ENCODE results near the gene HERC4. TPM values are rescaled to one million over a fixed set of nuclear protein-coding genes. Genes with fewer than 3 reads are reported as not detected.

The HERC4 gene
- total RNA-seq, 2 donors from 2014 or later = 53.8 to 60.1 TPM

GRCh38 chr10:68103261-68103878 is 28.3 kb upstream of the HERC4 start:
- H3K27me3 Mint-ChIP-seq (ENCODE audit: insufficient read depth) = no peaks in the 10 kb centered on the region
- no peaks in the 10 kb centered on the region for H3K27me3 ChIP-seq (ENCODE audit: control insufficient read depth, insufficient read depth, low read length, poor library complexity, severe bottlenecking)
- no peak overlapping the region for H3K9ac ChIP-seq (ENCODE audit: extremely low read depth, low read length, poor library complexity, severe bottlenecking)
- H3K4me3 ChIP-seq (ENCODE audit: low read length) = no peak overlapping the region
- no peak overlapping the region for H3K27ac ChIP-seq (ENCODE audit: low read depth, low read length)
- TF ChIP-seq, protein P1, sequence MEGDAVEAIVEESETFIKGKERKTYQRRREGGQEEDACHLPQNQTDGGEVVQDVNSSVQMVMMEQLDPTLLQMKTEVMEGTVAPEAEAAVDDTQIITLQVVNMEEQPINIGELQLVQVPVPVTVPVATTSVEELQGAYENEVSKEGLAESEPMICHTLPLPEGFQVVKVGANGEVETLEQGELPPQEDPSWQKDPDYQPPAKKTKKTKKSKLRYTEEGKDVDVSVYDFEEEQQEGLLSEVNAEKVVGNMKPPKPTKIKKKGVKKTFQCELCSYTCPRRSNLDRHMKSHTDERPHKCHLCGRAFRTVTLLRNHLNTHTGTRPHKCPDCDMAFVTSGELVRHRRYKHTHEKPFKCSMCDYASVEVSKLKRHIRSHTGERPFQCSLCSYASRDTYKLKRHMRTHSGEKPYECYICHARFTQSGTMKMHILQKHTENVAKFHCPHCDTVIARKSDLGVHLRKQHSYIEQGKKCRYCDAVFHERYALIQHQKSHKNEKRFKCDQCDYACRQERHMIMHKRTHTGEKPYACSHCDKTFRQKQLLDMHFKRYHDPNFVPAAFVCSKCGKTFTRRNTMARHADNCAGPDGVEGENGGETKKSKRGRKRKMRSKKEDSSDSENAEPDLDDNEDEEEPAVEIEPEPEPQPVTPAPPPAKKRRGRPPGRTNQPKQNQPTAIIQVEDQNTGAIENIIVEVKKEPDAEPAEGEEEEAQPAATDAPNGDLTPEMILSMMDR (conservative IDR thresholded peaks at IDR 0.05) = no peak
- WGBS, 2 experiments (ENCODE audit: insufficient coverage in 1 of 2, insufficient read length in 1 of 2) = 91 to 92% methylated on average over 4 of the region's 4 CpGs
- no peak overlapping the region for H3K4me3 Mint-ChIP-seq
- no peaks in the 10 kb centered on the region for H3K9me3 ChIP-seq (ENCODE audit: control insufficient read depth, low read length)
- H3K9me3 Mint-ChIP-seq = no peaks in the 10 kb centered on the region
- DNase-seq = no peak
- H3K36me3 ChIP-seq (ENCODE audit: control insufficient read depth, insufficient read depth, low read length) = no peaks in the 10 kb centered on the region
- no peak overlapping the region for H3K27ac Mint-ChIP-seq
- H3K4me1 Mint-ChIP-seq = peaks cover 3% of the 10 kb centered on the region
- H3K4me1 ChIP-seq (ENCODE audit: control insufficient read depth, insufficient read depth, low read length) = no peaks in the 10 kb centered on the region
- H3K36me3 Mint-ChIP-seq (ENCODE audit: low read depth) = no peaks in the 10 kb centered on the region

GRCh38 chr10:68101066-68101465 is 26.0 kb upstream of the HERC4 start:
- H3K4me1 ChIP-seq (ENCODE audit: control insufficient read depth, insufficient read depth, low read length) = no peaks in the 10 kb centered on the region
- 84 to 86% methylated on average over 1 to 2 of the region's 2 CpGs for WGBS, 2 experiments (ENCODE audit: insufficient coverage in 1 of 2, insufficient read length in 1 of 2)
- no peak overlapping the region for H3K9ac ChIP-seq (ENCODE audit: extremely low read depth, low read length, poor library complexity, severe bottlenecking)
- H3K36me3 ChIP-seq (ENCODE audit: control insufficient read depth, insufficient read depth, low read length) = no peaks in the 10 kb centered on the region
- H3K27me3 ChIP-seq (ENCODE audit: control insufficient read depth, insufficient read depth, low read length, poor library complexity, severe bottlenecking) = no peaks in the 10 kb centered on the region
- no peak overlapping the region for H3K4me3 Mint-ChIP-seq
- TF ChIP-seq, protein P1 (conservative IDR thresholded peaks at IDR 0.05) = no peak
- H3K27ac ChIP-seq (ENCODE audit: low read depth, low read length) = no peak overlapping the region
- DNase-seq = no peak
- H3K4me3 ChIP-seq (ENCODE audit: low read length) = no peak overlapping the region
- H3K27ac Mint-ChIP-seq = no peak overlapping the region
- H3K9me3 Mint-ChIP-seq = no peaks in the 10 kb centered on the region
- no peaks in the 10 kb centered on the region for H3K27me3 Mint-ChIP-seq (ENCODE audit: insufficient read depth)
- peaks cover 3% of the 10 kb centered on the region for H3K4me1 Mint-ChIP-seq
- no peaks in the 10 kb centered on the region for H3K9me3 ChIP-seq (ENCODE audit: control insufficient read depth, low read length)
- H3K36me3 Mint-ChIP-seq (ENCODE audit: low read depth) = no peaks in the 10 kb centered on the region

DNA sequence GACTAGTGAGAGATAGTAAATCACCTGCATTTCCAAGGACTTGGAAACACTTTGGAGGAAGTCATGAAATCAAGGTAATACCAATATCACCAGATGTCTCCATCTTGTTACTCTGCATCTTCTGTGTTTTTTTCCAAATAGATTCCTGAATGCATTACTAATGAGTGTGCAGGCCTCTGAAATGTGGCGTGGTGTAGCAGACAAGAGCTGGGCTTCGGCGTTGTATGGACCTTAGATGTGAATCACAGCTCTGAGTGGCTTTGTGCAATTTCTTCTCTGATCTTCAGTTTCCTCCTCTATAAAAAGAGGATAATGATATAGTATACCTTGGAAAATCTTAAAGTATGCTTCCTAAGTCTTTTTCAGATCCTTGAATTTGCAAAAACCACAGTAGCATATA is 24.7 kb upstream of the HERC4 start:
- H3K4me3 ChIP-seq (ENCODE audit: low read length) = no peak overlapping the region
- Mint-ChIP-seq H3K36me3 (ENCODE audit: low read depth) (no peaks in the 10 kb centered on the region), H3K4me3 (no peak overlapping the region), H3K27me3 (ENCODE audit: insufficient read depth) (no peaks in the 10 kb centered on the region), H3K9me3 (no peaks in the 10 kb centered on the region), H3K27ac (no peak overlapping the region), H3K4me1 (no peaks in the 10 kb centered on the region)
- no peaks in the 10 kb centered on the region for H3K4me1 ChIP-seq (ENCODE audit: control insufficient read depth, insufficient read depth, low read length)
- H3K9me3 ChIP-seq (ENCODE audit: control insufficient read depth, low read length) = no peaks in the 10 kb centered on the region
- no peaks in the 10 kb centered on the region for H3K36me3 ChIP-seq (ENCODE audit: control insufficient read depth, insufficient read depth, low read length)
- TF ChIP-seq, protein P1 (conservative IDR thresholded peaks at IDR 0.05) = no peak
- H3K9ac ChIP-seq (ENCODE audit: extremely low read depth, low read length, poor library complexity, severe bottlenecking) = no peak overlapping the region
- WGBS, 2 experiments (ENCODE audit: insufficient coverage in 1 of 2, insufficient read length in 1 of 2) = 100% methylated on average over 1 to 3 of the region's 3 CpGs
- no peak for DNase-seq
- no peaks in the 10 kb centered on the region for H3K27me3 ChIP-seq (ENCODE audit: control insufficient read depth, insufficient read depth, low read length, poor library complexity, severe bottlenecking)
- H3K27ac ChIP-seq (ENCODE audit: low read depth, low read length) = no peak overlapping the region
